Activated naive CD8-positive, alpha-beta T cell treated with anti-CD3 and anti-CD28 coated beads, Interleukin-2, amount 10 ng/mL, durations not matched to agents 7 days and 5 days (primary cell): ENCODE data around the gene PERM1. TPM values are rescaled to one million over a fixed set of nuclear protein-coding genes. Genes with fewer than 3 reads are reported as not detected.

Experiments
- ATAC-seq: fragments of 150-1000 bp; cut with Tn5 transposase; one replicate; pipeline ENCODE4 v1.10.0; 2021; ENCODE audit warnings: low read depth, moderate library complexity
- POLR2A ChIA-PET: fragments of 350-600 bp; sonication (Branson Sonifier 250); formaldehyde crosslinking; loops from one replicate; lab custom pipeline; 2021; ENCODE audit warnings: antibody characterized with exemption; lab: Charles Lee
- DNase-seq: peaks from one replicate; pipeline ENCODE4 v3.0.0; 2021
- H3K27ac Mint-ChIP-seq: one replicate; pipeline ENCODE4 v1.8.0; 2022; ENCODE audit warnings: mild to moderate bottlenecking, mixed read lengths
- H3K27me3 Mint-ChIP-seq: one replicate; pipeline ENCODE4 v1.8.0; 2022; ENCODE audit warnings: mild to moderate bottlenecking, moderate library complexity, mixed read lengths
- H3K36me3 Mint-ChIP-seq: one replicate; pipeline ENCODE4 v1.8.0; 2021; ENCODE audit warnings: mild to moderate bottlenecking, mixed read lengths
- H3K4me1 Mint-ChIP-seq: one replicate; pipeline ENCODE4 v1.8.0; 2021; ENCODE audit warnings: mixed read lengths
- H3K4me3 Mint-ChIP-seq: one replicate; pipeline ENCODE4 v1.8.0; 2022; ENCODE audit warnings: mild to moderate bottlenecking, moderate library complexity, mixed read lengths
- H3K9me3 Mint-ChIP-seq: one replicate; pipeline ENCODE4 v1.8.0; 2021; ENCODE audit warnings: mixed read lengths
- total RNA-seq, 2 experiments: library from RNA; stranded (reverse); gene quantifications; one replicate each; pipeline ENCODE4 v1.2.3, GENCODE V29; 2021

PERM1 gene
- total RNA-seq, 2 experiments from 2014 or later: not detected

DNA sequence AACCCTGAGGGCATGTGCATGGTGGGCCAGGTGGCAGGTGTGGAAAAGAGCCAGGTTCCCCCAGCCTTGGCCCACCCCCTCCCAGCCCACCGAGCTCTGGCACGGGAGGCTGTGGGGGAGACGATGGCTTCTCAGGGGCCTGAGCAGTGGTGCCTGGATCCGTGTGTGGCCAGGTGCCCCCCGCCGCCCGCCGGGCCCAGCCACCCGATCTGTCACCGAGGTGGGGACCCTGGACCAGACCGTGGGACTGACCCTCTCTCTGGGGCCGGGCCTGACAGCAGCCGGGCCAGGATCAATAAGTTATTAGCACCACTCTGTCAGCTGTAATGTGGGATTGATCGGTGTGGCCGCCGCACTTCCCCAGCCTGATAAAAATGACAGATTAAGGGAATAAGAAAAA, 44.4 kb downstream of the PERM1 start:
- Mint-ChIP-seq H3K27me3 (peaks cover 25% of the 10 kb centered on the region), H3K27ac (no peak overlapping the region), H3K4me1 (peaks cover 3% of the 10 kb centered on the region), H3K4me3 (no peak overlapping the region), H3K9me3 (no peaks in the 10 kb centered on the region), H3K36me3 (no peaks in the 10 kb centered on the region)
- DNase-seq (no peak), ATAC-seq (no peak)
- POLR2A ChIA-PET: no interaction called here

DNA sequence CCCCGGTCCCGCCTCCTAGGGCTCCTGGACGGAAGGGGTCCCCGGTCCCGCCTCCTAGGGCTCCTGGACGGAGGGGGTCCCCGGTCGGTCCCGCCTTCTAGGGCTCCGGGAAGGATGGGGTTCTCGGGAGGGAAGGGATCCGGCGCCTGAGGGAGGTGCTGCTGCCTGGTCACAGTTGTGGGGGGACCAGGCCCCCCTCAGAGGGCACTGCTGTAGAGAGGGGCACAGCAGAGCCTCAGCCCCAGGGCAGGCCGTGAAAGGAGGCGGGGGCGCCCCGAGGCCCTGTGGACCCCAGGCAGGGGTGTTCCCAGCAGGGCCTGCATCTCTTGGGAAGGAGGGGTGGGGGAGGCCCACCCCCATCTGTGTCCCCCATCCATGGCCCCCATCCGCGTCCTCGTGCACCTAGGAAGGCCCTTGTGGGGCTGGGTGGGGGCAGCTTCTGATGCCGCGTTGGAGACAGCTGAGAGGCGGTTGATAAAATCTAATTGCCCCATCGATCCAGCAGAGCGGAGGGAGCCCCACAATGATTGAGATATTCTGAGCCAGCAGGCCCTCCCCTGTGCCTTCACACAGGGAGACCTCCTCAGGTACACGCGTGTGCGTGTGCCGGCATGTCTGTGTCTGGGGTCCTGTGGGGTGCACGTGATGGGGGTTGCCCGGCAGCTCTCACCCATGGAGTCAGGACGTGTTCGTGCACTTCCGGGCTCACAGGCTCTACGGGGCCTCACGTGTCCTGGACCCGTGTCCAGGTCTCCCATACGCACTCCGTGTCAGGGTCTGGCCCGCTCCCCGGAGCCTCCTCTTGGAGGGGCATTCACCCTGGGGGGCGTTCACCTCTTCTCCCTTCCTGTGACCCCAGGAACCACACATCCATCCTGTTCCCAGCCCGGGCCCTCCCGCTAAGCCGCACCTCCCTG, 45.3 kb downstream of the PERM1 start:
- peaks cover 26% of the 10 kb centered on the region for H3K27me3 Mint-ChIP-seq
- H3K4me1 Mint-ChIP-seq: peaks cover 4% of the 10 kb centered on the region
- H3K4me3 Mint-ChIP-seq: no peak overlapping the region
- H3K9me3 Mint-ChIP-seq: no peaks in the 10 kb centered on the region
- no peaks in the 10 kb centered on the region for H3K36me3 Mint-ChIP-seq
- POLR2A ChIA-PET: no interaction called here
- ATAC-seq (no peak), DNase-seq (no peak)
- H3K27ac Mint-ChIP-seq: no peak overlapping the region

DNA sequence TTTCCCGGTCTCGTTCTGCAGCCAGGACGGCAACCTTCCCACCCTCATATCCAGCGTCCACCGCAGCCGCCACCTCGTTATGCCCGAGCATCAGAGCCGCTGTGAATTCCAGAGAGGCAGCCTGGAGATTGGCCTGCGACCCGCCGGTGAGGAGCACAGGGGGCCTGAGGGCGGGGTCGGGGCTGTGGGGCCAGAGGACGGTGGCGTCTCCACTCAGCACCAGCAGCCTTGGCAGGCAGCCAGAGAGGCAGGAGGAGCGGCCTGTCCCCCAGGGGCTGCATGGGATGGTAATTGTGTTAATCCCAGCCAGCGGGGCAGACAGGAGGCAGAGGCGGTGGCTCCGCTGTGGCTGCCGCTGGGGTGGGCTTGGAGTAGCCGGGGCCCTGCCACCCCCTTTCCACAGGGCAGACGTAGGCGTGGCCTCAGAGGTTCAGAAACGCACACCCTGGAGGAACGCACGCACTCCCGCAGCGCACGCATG, 46.1 kb downstream of the PERM1 start:
- Mint-ChIP-seq H3K4me1 (peaks cover 5% of the 10 kb centered on the region), H3K4me3 (no peak overlapping the region), H3K9me3 (no peaks in the 10 kb centered on the region), H3K36me3 (no peaks in the 10 kb centered on the region), H3K27ac (no peak overlapping the region), H3K27me3 (peaks cover 22% of the 10 kb centered on the region)
- POLR2A ChIA-PET: no interaction called here
- ATAC-seq: no peak
- no peak for DNase-seq

DNA sequence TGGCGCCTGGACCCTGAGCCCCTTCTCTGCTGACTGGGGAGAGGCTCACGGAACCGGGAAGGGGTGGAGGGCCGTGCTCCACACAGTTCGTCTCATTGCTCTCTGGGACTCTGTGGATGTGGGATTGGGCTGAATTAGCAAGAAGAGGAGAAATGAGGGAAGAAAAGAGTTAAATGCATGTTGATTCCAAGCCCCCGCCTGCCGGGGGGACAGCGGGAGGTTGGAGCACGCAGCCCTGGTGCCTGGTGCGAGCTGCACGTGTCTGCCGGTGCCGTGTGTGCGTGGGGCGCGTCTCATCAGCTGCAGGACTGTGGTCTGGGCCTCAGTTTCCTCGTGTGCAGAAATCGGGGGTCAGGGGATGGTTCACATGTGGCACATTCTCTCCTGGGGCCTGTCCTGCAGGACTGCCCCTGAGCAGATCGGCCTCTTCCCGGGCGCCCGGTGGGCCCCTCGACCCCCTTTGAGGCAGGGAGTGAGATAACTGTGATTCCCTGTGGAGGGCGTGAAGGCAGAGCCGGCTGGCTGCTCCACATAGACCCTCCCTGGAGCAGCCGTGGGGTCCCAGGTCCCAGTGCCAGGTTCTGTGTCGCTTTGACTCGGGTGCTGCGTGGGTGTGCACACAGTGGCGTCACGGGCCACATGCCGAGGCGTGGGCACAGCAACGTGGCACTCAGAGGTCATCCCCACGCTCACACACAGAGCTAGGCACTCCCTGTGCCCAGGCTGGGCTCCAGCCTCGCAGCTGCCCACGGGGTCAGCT, 46.7 kb downstream of the PERM1 start:
- Mint-ChIP-seq H3K9me3 (no peaks in the 10 kb centered on the region), H3K4me3 (no peak overlapping the region), H3K36me3 (no peaks in the 10 kb centered on the region), H3K4me1 (peaks cover 5% of the 10 kb centered on the region), H3K27me3 (peaks cover 19% of the 10 kb centered on the region), H3K27ac (no peak overlapping the region)
- DNase-seq: no peak
- POLR2A ChIA-PET: no interaction called here
- ATAC-seq: no peak

DNA sequence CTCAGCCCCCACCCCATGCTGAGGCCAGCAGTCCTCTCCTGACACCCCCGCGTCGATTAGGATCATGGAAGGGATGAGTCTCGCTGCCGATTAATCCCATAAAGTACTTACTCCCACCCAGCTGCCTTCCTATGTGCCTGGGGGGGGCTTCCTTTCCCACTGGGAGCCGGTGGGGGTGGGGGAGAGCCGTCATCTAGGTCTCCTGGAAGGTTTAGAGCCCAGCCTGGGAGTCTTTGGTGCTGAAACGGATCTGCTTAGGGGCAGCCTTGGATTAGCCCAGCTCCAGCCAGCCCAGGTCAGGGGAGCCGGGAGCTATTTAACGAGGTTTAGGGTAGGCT, 48.3 kb downstream of the PERM1 start:
- Mint-ChIP-seq H3K27me3 (peaks cover 14% of the 10 kb centered on the region), H3K27ac (no peak overlapping the region), H3K4me1 (peaks cover 5% of the 10 kb centered on the region), H3K9me3 (no peaks in the 10 kb centered on the region), H3K36me3 (no peaks in the 10 kb centered on the region), H3K4me3 (no peak overlapping the region)
- POLR2A ChIA-PET: interaction anchor here (1.1 to 1.6 kb wide), 2 partner anchors 8 to 11 kb away, joined by 3 read pairs; no protein-coding TSS in a partner anchor
- ATAC-seq (no peak), DNase-seq (no peak)

DNA sequence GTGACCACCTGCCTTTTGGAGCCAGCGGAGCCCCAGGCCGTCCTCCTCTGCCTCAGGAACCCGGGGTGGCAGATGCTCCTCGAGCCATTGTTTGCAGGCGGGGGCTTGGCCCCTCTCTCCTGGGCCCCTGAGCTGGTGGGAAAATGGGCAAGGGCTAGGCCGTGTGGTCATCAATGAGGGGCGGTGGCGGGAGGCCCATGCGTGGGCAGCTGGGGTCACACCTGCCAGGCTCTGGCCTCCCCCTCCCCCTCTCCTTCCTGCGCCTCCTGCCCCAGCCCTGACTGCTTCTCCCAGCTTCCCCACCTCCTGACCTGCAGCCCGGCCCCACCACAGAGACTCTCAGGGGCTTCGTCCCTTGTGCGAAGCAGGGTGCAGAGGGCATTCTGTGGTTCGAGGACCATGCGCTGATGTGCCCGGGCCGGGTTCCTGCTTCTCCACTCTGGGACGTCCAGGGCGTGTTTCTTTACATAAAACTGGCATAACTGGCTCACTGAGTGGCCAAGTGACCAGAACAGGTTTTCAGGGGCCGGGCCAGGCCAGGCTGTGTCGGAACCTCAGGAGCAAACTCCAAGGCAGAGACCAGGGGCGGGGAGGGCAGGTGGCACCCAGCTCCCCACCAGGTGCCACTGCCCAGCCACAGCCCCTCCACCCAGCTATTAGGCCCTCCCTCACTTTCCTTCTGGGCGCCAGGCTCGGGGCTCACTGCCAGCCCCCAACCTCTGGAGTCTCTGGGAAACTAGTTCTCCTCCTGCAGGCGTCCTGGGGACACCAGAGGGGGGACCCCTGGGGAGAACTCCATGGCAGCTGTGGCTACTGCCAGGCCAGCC, 48.9 kb downstream of the PERM1 start:
- Mint-ChIP-seq H3K9me3 (no peaks in the 10 kb centered on the region), H3K27me3 (peaks cover 16% of the 10 kb centered on the region), H3K27ac (no peak overlapping the region), H3K4me1 (peaks cover 5% of the 10 kb centered on the region), H3K36me3 (no peaks in the 10 kb centered on the region), H3K4me3 (no peak overlapping the region)
- no peak for ATAC-seq
- POLR2A ChIA-PET: interaction anchor here (1.1 to 1.6 kb wide), 2 partner anchors 8 to 11 kb away, joined by 3 read pairs; no protein-coding TSS in a partner anchor
- no peak for DNase-seq

DNA sequence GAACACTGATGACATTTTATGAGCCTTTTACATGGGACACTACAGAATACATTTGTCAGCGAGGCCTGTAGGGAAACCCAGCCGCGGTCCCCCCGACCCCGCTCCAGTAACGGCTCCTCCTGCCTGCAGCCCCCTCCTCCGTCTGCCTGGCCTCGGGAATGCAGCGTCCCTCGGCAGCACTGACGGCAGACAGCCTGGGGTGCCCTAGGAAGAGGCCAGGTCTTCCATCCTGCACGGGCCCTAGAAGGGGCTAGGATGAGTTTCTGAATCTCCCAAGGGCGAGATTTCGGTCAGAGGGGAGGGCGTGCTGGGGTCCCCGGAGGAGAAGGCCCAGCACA, 49.8 kb downstream of the PERM1 start:
- DNase-seq: no peak

DNA sequence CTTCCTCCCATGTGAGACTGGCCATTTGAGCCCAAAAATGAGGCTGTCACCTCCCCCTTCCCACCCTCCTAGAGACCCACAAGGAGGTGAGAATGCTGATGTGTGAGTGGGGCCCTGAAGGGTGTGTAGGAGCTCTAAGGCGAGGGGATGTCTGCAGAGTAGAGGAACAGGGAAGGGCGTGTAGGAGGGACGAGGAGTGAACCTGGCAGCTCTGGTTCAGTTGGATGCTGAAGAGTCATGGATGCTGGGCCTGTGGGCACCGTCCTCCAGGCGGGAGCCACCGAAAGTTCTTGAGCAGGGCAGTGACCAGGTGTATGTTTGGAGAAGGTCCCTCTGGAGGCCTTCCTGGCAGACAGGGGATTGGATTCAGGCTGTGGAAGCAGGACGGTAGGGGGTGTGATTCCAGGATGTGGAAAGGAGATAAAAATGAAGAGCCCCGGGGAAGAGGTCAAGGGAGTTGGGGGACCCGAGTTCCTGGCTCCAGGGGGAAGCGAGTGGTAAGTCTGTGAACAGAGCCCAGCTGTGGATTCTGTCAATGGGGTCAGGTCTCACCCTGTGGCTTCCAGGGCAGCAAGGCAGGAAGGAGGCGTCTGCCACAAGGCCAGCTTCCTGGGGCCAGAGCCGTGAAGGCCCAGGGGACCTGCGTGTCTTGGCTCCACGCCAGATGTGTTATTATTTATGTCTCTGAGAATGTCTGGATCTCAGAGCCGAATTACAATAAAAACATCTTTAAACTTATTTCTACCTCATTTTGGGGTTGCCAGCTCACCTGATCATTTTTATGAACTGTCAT, 50.3 kb downstream of the PERM1 start:
- peaks cover 25% of the 10 kb centered on the region for H3K27me3 Mint-ChIP-seq
- POLR2A ChIA-PET: interaction anchor here (1.3 to 1.6 kb wide), 2 partner anchors 9 to 10 kb away, joined by 3 read pairs; no protein-coding TSS in a partner anchor
- no peaks in the 10 kb centered on the region for H3K9me3 Mint-ChIP-seq
- no peak overlapping the region for H3K4me3 Mint-ChIP-seq
- H3K4me1 Mint-ChIP-seq: peaks cover 5% of the 10 kb centered on the region
- H3K27ac Mint-ChIP-seq: no peak overlapping the region
- no peak for DNase-seq
- no peak for ATAC-seq
- H3K36me3 Mint-ChIP-seq: no peaks in the 10 kb centered on the region

More for the DNA sequence above, 49.8 kb downstream of the PERM1 start:
- Mint-ChIP-seq H3K9me3 (no peaks in the 10 kb centered on the region), H3K27ac (no peak overlapping the region), H3K4me3 (no peak overlapping the region), H3K27me3 (peaks cover 24% of the 10 kb centered on the region), H3K36me3 (no peaks in the 10 kb centered on the region), H3K4me1 (peaks cover 5% of the 10 kb centered on the region)
- POLR2A ChIA-PET: interaction anchor here (1.6 kb wide), 1 partner anchor 9 kb away, joined by 3 read pairs; no protein-coding TSS in a partner anchor
- ATAC-seq: no peak

DNA sequence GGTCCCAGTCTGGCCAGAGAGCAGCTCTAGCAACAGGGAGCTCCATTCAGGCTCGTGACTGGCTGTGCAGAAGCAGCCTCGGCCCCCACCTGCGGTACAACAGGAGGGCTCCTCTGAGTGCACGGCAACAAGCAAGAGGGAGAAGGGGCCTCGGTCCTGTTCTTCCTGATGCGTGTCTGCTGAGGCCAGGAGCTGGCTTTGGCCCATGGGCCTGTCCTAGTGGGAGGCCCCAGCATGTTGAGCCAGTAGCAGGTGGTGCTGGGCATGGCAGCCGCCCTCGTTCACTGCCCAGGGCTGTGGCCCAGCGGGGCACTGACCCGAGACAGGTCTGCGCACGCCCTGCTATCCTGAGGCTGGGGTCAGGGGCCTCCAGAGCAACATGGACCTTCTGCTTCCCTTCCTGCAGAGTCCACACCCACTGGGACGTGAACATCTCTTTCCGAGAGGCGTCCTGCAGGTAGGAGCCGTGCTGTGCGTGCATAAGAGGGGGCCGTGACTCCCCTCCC, 51.2 kb downstream of the PERM1 start:
- POLR2A ChIA-PET: interaction anchor here (1.3 kb wide), 1 partner anchor 10 kb away, joined by 3 read pairs; no protein-coding TSS in a partner anchor
- Mint-ChIP-seq H3K4me3 (no peak overlapping the region), H3K4me1 (peaks cover 5% of the 10 kb centered on the region), H3K27ac (no peak overlapping the region), H3K36me3 (no peaks in the 10 kb centered on the region), H3K9me3 (no peaks in the 10 kb centered on the region), H3K27me3 (peaks cover 34% of the 10 kb centered on the region)
- no peak for DNase-seq
- no peak for ATAC-seq

DNA sequence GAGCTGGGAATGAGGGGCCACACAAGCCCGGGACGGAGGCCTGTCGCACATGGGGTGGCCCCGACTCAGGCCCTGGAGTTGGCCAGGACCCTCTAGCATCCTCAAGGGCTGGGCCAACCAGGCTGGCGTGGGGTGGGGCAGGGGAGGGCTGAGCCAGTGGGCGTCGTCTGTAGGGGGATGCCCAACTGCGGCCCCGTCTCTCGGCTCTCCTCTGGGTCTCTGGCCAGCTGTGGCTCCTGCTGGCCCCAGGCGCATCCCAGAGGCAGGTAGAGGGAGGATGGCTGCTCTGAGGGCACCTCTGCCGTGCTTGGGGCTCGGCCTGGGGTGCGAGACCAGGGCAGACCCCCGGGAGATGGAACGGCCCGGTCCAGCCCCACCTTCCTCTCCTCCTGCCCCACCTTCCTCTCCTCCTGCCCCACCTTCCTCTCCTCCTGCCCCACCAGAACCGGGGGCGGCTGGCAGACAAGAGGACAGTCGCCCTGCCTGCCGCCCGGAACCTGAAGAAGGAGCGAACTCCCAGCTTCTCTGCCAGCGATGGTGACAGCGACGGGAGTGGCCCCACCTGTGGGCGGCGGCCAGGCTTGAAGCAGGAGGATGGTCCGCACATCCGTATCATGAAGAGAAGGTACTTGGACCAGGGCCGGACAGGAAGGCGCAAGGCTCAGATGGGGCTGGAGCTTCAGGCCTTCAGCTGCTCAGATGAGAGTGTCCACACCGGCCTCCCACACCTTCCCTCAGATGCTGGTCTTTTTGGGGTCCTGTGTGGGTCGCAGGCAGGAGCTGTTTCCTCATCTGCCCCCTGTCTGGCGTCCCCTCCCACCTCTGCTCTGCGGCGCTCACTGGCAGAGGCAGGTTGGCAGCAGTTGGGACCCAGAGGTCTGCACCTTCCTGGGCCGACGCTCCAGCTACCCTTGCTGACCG, 51.9 kb downstream of the PERM1 start:
- Mint-ChIP-seq H3K4me3 (no peak overlapping the region), H3K27ac (no peak overlapping the region), H3K27me3 (peaks cover 31% of the 10 kb centered on the region), H3K9me3 (no peaks in the 10 kb centered on the region), H3K36me3 (no peaks in the 10 kb centered on the region), H3K4me1 (peaks cover 5% of the 10 kb centered on the region)
- ATAC-seq (no peak), DNase-seq (no peak)
- POLR2A ChIA-PET: interaction anchor here (1.3 kb wide), 1 partner anchor 10 kb away, joined by 3 read pairs; no protein-coding TSS in a partner anchor

DNA sequence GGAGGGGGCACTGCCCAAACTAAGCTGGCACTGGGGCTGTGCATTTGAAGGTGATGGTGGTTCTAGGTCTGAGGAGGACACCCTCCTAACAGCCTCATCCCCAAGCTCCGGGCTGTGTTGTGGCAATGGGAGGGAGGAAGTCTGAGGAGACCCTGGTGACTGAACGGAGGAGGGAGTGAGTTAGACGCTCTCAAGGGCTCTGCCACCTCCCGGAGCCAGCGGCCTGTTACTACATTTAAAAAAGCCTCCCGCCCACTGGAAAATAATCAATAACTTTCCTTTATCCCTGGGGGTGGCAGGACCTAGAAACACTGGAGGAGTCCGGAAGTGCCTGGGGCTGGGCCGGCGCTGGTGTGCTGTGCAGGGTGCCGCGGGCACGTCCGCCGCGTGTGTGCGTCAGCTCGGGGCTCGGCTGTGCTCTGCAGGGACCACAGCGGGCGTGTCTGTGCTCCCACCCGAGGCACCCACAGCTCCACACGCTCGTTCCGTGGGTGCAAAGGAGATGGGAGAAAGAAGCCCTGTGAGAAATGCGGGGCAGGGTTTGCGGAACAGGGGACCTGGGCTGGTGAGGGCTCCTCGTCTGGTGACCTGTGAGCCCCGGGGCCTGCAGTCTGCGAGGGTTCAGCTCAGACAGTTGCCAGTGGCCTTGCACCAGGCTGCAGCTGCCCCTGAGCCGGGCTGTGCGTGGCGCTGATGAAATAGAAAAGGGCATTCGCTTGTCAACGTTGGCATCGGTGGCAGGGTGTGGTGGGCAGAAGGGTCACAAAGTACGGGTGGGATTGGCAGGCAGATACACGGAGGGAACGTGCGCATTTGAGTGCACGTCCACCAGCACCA, 52.9 kb downstream of the PERM1 start:
- Mint-ChIP-seq H3K9me3 (no peaks in the 10 kb centered on the region), H3K27ac (no peak overlapping the region), H3K36me3 (no peaks in the 10 kb centered on the region), H3K4me3 (no peak overlapping the region), H3K27me3 (peaks cover 28% of the 10 kb centered on the region), H3K4me1 (peaks cover 5% of the 10 kb centered on the region)
- ATAC-seq (no peak), DNase-seq (no peak)
- POLR2A ChIA-PET: interaction anchor here (1.0 kb wide), 1 partner anchor 13 kb away, joined by 3 read pairs; no protein-coding TSS in a partner anchor
